Tibial nerve (tissue), 3 donors: Measurements from ENCODE around the gene MEAF6.

ENCODE experiments used
- POLR2A ChIP-seq, 2 donors: fragments of 450-650 bp; IDR thresholded peaks; one replicate each; pipeline ENCODE4 v1.6.1; 2017; ENCODE audit warnings: antibody characterized with exemption in 2 of 2, mild to moderate bottlenecking in 2 of 2, moderate library complexity in 2 of 2
- TF ChIP-seq, protein P1 (sequence below), 5 experiments: fragments of 200-600 bp in 3 of 5; fragments of 450-650 bp in 2 of 5; sonication (generic) in 3 of 5; IDR thresholded peaks; one replicate each; pipeline ENCODE4 v1.5.1; 2016 to 2019; ENCODE audit warnings: antibody characterized with exemption in 5 of 5, mild to moderate bottlenecking in 3 of 5, moderate library complexity in 2 of 5

DNA sequence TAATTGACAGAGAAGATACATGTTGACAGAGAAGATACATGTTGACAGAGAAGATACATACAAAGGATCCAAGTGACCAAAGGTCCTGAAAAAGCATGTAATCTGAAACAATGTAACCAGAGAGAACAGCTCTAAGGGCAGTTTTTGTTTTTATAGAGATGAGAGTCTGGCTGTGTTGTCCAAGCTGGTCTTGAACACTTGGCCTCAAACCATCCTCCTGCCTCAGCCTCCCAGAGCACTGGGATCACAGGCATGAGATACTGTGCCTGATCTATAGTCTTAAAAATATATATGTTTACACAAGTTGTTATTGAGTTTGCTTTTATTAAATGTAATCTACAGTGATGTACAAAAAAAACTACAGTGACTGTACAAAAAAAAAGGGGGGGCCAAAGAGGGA is 12.5 kb downstream of the MEAF6 start:
- TF ChIP-seq, protein P1, sequence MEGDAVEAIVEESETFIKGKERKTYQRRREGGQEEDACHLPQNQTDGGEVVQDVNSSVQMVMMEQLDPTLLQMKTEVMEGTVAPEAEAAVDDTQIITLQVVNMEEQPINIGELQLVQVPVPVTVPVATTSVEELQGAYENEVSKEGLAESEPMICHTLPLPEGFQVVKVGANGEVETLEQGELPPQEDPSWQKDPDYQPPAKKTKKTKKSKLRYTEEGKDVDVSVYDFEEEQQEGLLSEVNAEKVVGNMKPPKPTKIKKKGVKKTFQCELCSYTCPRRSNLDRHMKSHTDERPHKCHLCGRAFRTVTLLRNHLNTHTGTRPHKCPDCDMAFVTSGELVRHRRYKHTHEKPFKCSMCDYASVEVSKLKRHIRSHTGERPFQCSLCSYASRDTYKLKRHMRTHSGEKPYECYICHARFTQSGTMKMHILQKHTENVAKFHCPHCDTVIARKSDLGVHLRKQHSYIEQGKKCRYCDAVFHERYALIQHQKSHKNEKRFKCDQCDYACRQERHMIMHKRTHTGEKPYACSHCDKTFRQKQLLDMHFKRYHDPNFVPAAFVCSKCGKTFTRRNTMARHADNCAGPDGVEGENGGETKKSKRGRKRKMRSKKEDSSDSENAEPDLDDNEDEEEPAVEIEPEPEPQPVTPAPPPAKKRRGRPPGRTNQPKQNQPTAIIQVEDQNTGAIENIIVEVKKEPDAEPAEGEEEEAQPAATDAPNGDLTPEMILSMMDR (IDR thresholded peaks at IDR 0.05), result no peak
- no peak for TF ChIP-seq POLR2A (IDR thresholded peaks at IDR 0.05)
